Neuronal stem cell (in vitro differentiated cells): ENCODE results near the gene UTP18.

Experiments
- DNase-seq: peaks from one replicate; pipeline ENCODE4 v3.0.0-alpha.2; 2013; ENCODE audit warnings: low spot score
- H2AFZ ChIP-seq: one replicate; pipeline ENCODE4 v1.6.1; 2013; ENCODE audit warnings: mild to moderate bottlenecking, low read length, inconsistent platforms
- H2AK5ac ChIP-seq: 2 replicates; pipeline ENCODE4 v1.6.1; 2013; ENCODE audit warnings: low read depth, mild to moderate bottlenecking, inconsistent platforms, low read length, moderate library complexity, mixed read lengths
- H2BK120ac ChIP-seq: 2 replicates; pipeline ENCODE4 v1.6.1; 2013; ENCODE audit warnings: low read depth, mild to moderate bottlenecking, inconsistent platforms, low read length, moderate library complexity, mixed read lengths
- H2BK12ac ChIP-seq: one replicate; pipeline ENCODE4 v1.6.1; 2013; ENCODE audit warnings: low read length, inconsistent platforms
- H2BK15ac ChIP-seq: 2 replicates; pipeline ENCODE4 v1.6.1; 2013; ENCODE audit warnings: mild to moderate bottlenecking, low read length, inconsistent platforms, mixed read lengths
- H2BK5ac ChIP-seq: one replicate; pipeline ENCODE4 v1.6.1; 2013; ENCODE audit warnings: inconsistent platforms, mild to moderate bottlenecking, low read length, moderate library complexity
- H3K14ac ChIP-seq: one replicate; pipeline ENCODE4 v1.6.1; 2013; ENCODE audit warnings: low read length, inconsistent platforms
- H3K18ac ChIP-seq: 2 replicates; pipeline ENCODE4 v1.6.1; 2013; ENCODE audit warnings: low read length, inconsistent platforms
- H3K23ac ChIP-seq: 2 replicates; pipeline ENCODE4 v1.6.1; 2013; ENCODE audit warnings: low read depth, mild to moderate bottlenecking, mixed read lengths, low read length, inconsistent platforms; ENCODE audit not compliant: poor library complexity
- H3K27ac ChIP-seq: replicated peaks from 3 replicates; pipeline ENCODE4 v1.5.1; 2013; ENCODE audit warnings: low read length, inconsistent platforms
- H3K27me3 ChIP-seq, 3 experiments: 2 replicates each; pipeline ENCODE4 v1.6.1; 2013; ENCODE audit warnings: low read length in 3 of 3, mild to moderate bottlenecking in 2 of 3, inconsistent platforms in 1 of 3, low read depth in 1 of 3, mixed read lengths in 1 of 3, moderate library complexity in 1 of 3; ENCODE audit not compliant: control insufficient read depth in 3 of 3, insufficient read depth in 3 of 3
- H3K36me3 ChIP-seq, 2 donors: replicated peaks in 1 of 2; 2 replicates each; pipeline ENCODE4 v1.6.1; 2013; ENCODE audit warnings: low read length in 2 of 2; ENCODE audit not compliant: control insufficient read depth in 2 of 2, insufficient read depth in 2 of 2
- H3K4ac ChIP-seq: 2 replicates; pipeline ENCODE4 v1.6.1; 2013; ENCODE audit warnings: inconsistent platforms, mild to moderate bottlenecking, low read length, moderate library complexity
- H3K4me1 ChIP-seq, 2 donors: 1 replicate in 1 of 2; 2 replicates in 1 of 2; pipeline ENCODE4 v1.6.1; 2013; ENCODE audit warnings: low read length in 2 of 2, low read depth in 1 of 2; ENCODE audit not compliant: control insufficient read depth in 2 of 2, insufficient read depth in 1 of 2
- H3K4me2 ChIP-seq: one replicate; pipeline ENCODE4 v1.6.1; 2013; ENCODE audit warnings: mild to moderate bottlenecking, low read length, inconsistent platforms; ENCODE audit not compliant: insufficient read depth, poor library complexity, severe bottlenecking
- H3K4me3 ChIP-seq, 2 donors: 2 replicates each; pipeline ENCODE4 v1.5.1; 2013; ENCODE audit warnings: low read length in 2 of 2, mild to moderate bottlenecking in 2 of 2, inconsistent platforms in 1 of 2, moderate library complexity in 1 of 2
- H3K79me1 ChIP-seq: one replicate; pipeline ENCODE4 v1.6.1; 2013; ENCODE audit warnings: low read depth, mild to moderate bottlenecking, inconsistent platforms, low read length, moderate library complexity
- H3K9ac ChIP-seq: one replicate; pipeline ENCODE4 v1.6.1; 2013; ENCODE audit warnings: mild to moderate bottlenecking, low read depth, low read length, inconsistent platforms; ENCODE audit not compliant: poor library complexity
- H3K9me3 ChIP-seq, 2 donors: replicated peaks in 1 of 2; 2 replicates each; pipeline versions ENCODE3 to v1.6.1; 2013; ENCODE audit warnings: low read length in 2 of 2, mild to moderate bottlenecking in 2 of 2, inconsistent platforms in 1 of 2, low read depth in 1 of 2, mixed read lengths in 1 of 2, moderate library complexity in 1 of 2; ENCODE audit not compliant: control insufficient read depth in 2 of 2, insufficient read depth in 1 of 2
- H4K8ac ChIP-seq: one replicate; pipeline ENCODE4 v1.6.1; 2013; ENCODE audit warnings: low read depth, mild to moderate bottlenecking, inconsistent platforms, low read length, moderate library complexity
- H4K91ac ChIP-seq: one replicate; pipeline ENCODE4 v1.6.1; 2013; ENCODE audit warnings: low read length, low read depth, mild to moderate bottlenecking, inconsistent platforms; ENCODE audit not compliant: poor library complexity
- WGBS, 2 donors: extraction: QIAGEN DNeasy Blood & Tissue Kit; methylation state at CpG; one replicate each; pipeline ENCODE4 v1.1.7; 2013; ENCODE audit warnings: missing lambda C conversion rate in 2 of 2, mixed read lengths in 1 of 2; ENCODE audit not compliant: insufficient read length in 2 of 2, insufficient replicate concordance in 1 of 2; ENCODE audit errors: extremely low coverage in 2 of 2; 5-methylcytosine and 5-hydroxymethylcytosine counted together

UTP18 gene

GRCh38 chr17:51251010-51251409, 9.3 kb upstream of the UTP18 start:
- DNase-seq: no peak
- no peak overlapping the region for H3K23ac ChIP-seq
- H2AFZ ChIP-seq: no peak overlapping the region
- H3K27ac ChIP-seq: no peak overlapping the region
- H3K4me1 ChIP-seq: no peaks in the 10 kb centered on the region
- H3K4me2 ChIP-seq: no peak overlapping the region
- H3K9ac ChIP-seq: no peak overlapping the region
- no peaks in the 10 kb centered on the region for H3K27me3 ChIP-seq
- no peak overlapping the region for H3K4ac ChIP-seq
- H2BK12ac ChIP-seq: no peak overlapping the region
- H4K91ac ChIP-seq: no peak overlapping the region
- H3K14ac ChIP-seq: no peak overlapping the region
- no peaks in the 10 kb centered on the region for H3K79me1 ChIP-seq
- H3K4me3 ChIP-seq: no peak overlapping the region
- H3K36me3 ChIP-seq: peaks cover 7 to 94% of the 10 kb centered on the region in 2 donors
- H3K9me3 ChIP-seq: peaks cover 8 to 38% of the 10 kb centered on the region in 2 donors
- no peak overlapping the region for H4K8ac ChIP-seq
- H2BK5ac ChIP-seq: no peak overlapping the region
- H2AK5ac ChIP-seq: no peak overlapping the region
- no peak overlapping the region for H3K18ac ChIP-seq
- H2BK120ac ChIP-seq: no peak overlapping the region
- H2BK15ac ChIP-seq: no peak overlapping the region

DNA sequence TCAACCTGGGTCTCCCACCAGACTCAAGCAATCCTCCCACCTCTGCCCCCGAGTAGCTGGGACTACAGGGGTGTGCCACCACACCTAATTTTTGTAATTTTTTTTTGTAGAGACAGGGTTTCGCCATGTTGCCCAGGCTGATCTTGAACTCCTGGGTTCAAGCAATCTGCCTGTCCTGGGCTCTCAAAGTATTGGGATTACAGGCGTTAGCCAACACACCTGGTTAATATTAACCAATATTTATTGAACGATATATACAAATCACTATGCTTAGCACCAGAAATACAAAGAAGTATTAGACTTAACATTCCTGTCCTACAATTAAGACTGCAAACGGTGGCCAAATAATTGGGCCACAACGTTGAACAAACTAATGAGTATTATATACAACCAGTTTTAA, 4.7 kb upstream of the UTP18 start:
- H3K4me1 ChIP-seq: peaks cover 2 to 9% of the 10 kb centered on the region in 2 donors
- H3K23ac ChIP-seq: no peak overlapping the region
- H3K27me3 ChIP-seq: no peaks in the 10 kb centered on the region
- H2AFZ ChIP-seq: no peak overlapping the region
- H2BK12ac ChIP-seq: no peak overlapping the region
- H3K4me2 ChIP-seq: no peak overlapping the region
- H3K9ac ChIP-seq: no peak overlapping the region
- H4K8ac ChIP-seq: no peak overlapping the region
- no CpG with 5 or more reads among the region's 6 CpGs for WGBS, 2 donors
- no peak for DNase-seq
- H2AK5ac ChIP-seq: no peak overlapping the region
- H3K79me1 ChIP-seq: no peaks in the 10 kb centered on the region
- H3K36me3 ChIP-seq: peaks cover 6 to 80% of the 10 kb centered on the region in 2 donors
- H2BK120ac ChIP-seq: no peak overlapping the region
- H4K91ac ChIP-seq: no peak overlapping the region
- no peak overlapping the region for H2BK15ac ChIP-seq
- H3K27ac ChIP-seq: no peak overlapping the region
- no peak overlapping the region for H3K4ac ChIP-seq
- peaks cover 5 to 15% of the 10 kb centered on the region in 2 donors for H3K9me3 ChIP-seq
- H3K14ac ChIP-seq: no peak overlapping the region
- no peak overlapping the region for H3K18ac ChIP-seq
- no peak overlapping the region for H2BK5ac ChIP-seq
- H3K4me3 ChIP-seq: no peak overlapping the region

- DNase-seq: no peak
- Histone ChIP-seq H3K79me1 (peaks cover 2% of the 10 kb centered on the region), H3K36me3 (peaks cover 6 to 76% of the 10 kb centered on the region in 2 donors), H4K91ac (no peak overlapping the region), H3K14ac (no peak overlapping the region), H3K4ac (no peak overlapping the region), H2AK5ac (no peak overlapping the region), H3K23ac (no peak overlapping the region), H2BK120ac (no peak overlapping the region), H3K27me3 (no peaks in the 10 kb centered on the region), H3K9me3 (peaks cover 5 to 11% of the 10 kb centered on the region in 2 donors), H2BK15ac (no peak overlapping the region), H2BK12ac (no peak overlapping the region), H2BK5ac (no peak overlapping the region), H3K27ac (no peak overlapping the region), H3K4me1 (peaks cover 2 to 9% of the 10 kb centered on the region in 2 donors), H2AFZ (no peak overlapping the region), H3K9ac (no peak overlapping the region), H4K8ac (no peak overlapping the region), H3K4me3 (no peak overlapping the region), H3K4me2 (no peak overlapping the region), H3K18ac (no peak overlapping the region)
- WGBS, 2 donors: no CpG with 5 or more reads among the region's 3 CpGs
These were observed 4.2 kb upstream of the UTP18 start for GRCh38 chr17:51256101-51256500.

DNA sequence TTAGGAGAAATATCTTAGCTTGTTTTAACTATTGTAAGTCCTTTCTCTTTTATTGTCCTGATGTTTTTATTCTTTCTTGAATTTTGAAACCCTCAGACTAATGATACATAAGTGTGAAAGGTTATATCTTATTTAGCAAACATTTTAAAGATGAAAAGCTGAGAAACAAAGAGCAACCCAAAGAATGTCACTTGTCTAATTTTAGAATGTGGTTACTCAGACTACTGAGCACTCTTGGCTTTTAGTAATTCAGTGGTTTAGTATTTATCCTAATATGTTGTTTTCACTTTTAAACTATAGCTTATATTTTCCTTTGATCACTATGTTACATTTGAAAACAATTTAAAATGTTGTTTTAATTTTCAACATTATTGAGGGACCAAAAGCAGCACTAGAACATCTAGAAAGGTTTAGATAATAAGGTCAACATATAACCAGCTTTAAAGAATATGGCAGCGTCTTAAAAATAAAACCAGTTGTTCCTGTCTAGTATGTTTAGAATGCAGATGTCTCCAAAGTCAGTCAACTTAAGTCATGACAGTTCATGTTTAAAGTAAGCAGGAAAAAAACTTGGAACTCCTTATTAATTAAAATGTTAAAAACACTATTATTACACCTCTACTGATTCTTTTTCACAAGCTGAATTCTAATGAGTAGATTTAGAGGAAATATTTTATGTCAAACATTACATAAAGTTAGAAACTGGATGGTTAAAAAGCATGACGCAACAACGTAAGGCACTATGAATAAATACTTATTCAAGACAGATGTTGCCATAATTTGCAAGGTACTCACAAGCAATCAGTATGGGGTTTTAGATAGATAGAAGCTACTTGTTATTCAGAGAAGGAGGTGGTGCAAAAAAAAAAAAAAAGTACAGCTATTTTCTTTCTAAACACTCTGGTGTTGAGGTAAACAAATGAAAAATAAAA, 2.9 kb upstream of the UTP18 start:
- Histone ChIP-seq H3K4ac (no peak overlapping the region), H2BK15ac (no peak overlapping the region), H4K91ac (no peak overlapping the region), H3K27ac (no peak overlapping the region), H2BK12ac (no peak overlapping the region), H3K27me3 (no peaks in the 10 kb centered on the region), H2AK5ac (no peak overlapping the region), H3K23ac (no peak overlapping the region), H2BK120ac (no peak overlapping the region), H3K14ac (no peak overlapping the region), H3K9me3 (peaks cover 0 to under 1% of the 10 kb centered on the region in 2 donors), H3K4me3 (no peak overlapping the region), H3K79me1 (peaks cover 7% of the 10 kb centered on the region), H3K4me2 (no peak overlapping the region), H3K18ac (no peak overlapping the region), H3K9ac (no peak overlapping the region), H3K36me3 (peaks cover 2 to 69% of the 10 kb centered on the region in 2 donors), H2AFZ (no peak overlapping the region), H4K8ac (no peak overlapping the region), H2BK5ac (no peak overlapping the region), H3K4me1 (peaks cover 6 to 13% of the 10 kb centered on the region in 2 donors)
- WGBS, 2 donors: no CpG with 5 or more reads among the region's 3 CpGs
- DNase-seq: no peak
